ENCODE results near the gene CAPN5.

Gene CAPN5

DNA sequence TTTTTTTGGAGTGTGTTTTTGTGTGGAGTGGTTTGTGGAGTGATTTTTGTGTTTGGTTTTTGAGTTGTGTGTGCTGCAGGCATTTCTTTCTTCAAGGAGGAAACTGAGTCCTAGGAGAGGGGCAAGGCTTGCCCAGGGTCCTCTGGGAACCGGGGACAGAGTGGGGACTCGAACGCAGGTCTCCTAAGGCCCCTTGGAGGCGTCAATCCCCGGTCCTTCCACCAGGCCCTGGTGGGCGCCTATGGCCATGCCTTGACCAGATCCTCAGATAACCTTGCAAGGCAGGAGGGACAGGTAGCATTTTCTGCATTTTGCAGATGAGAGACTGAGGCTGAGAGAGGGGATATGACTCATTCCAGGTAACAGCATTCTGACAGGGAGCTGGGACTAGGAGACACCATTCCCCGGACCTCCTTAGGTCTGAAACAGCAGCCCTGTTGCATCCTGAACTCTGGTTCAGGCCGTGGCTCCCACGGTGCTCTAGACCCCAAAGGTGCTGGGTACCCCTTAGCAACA, 100.4 kb downstream of the CAPN5 start:
- TF ChIP-seq, protein P1, sequence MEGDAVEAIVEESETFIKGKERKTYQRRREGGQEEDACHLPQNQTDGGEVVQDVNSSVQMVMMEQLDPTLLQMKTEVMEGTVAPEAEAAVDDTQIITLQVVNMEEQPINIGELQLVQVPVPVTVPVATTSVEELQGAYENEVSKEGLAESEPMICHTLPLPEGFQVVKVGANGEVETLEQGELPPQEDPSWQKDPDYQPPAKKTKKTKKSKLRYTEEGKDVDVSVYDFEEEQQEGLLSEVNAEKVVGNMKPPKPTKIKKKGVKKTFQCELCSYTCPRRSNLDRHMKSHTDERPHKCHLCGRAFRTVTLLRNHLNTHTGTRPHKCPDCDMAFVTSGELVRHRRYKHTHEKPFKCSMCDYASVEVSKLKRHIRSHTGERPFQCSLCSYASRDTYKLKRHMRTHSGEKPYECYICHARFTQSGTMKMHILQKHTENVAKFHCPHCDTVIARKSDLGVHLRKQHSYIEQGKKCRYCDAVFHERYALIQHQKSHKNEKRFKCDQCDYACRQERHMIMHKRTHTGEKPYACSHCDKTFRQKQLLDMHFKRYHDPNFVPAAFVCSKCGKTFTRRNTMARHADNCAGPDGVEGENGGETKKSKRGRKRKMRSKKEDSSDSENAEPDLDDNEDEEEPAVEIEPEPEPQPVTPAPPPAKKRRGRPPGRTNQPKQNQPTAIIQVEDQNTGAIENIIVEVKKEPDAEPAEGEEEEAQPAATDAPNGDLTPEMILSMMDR (conservative IDR thresholded peaks at IDR 0.05; ENCODE audit: low read length) = no peak
- DNase-seq (ENCODE audit: low read depth) = no peak
- H3K4me3 ChIP-seq (ENCODE audit: low read length) = no peak overlapping the region

DNA sequence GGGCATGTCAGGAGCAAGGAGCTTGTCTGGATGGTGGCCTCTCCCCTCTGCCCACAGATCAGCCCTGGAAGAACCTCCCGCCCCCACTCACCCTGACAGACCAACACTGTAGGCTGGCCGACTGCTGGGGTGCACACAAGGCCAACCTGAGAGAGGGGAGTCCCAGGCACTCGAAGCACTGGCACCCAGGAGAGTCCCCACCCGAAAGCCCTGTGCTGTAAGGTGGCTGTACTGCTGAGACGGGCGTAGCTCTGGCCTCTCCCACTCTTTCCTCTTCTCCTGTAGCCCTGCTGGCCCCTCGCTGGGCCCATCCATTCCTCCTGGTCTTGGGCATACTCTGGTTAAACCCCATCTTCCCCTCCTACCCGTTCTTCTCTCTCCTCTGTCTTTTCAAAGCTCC, 101.0 kb downstream of the CAPN5 start:
- TF ChIP-seq, protein P1 (conservative IDR thresholded peaks at IDR 0.05; ENCODE audit: low read length) = no peak
- DNase-seq (ENCODE audit: low read depth) = no peak
- no peak overlapping the region for H3K4me3 ChIP-seq (ENCODE audit: low read length)

DNA sequence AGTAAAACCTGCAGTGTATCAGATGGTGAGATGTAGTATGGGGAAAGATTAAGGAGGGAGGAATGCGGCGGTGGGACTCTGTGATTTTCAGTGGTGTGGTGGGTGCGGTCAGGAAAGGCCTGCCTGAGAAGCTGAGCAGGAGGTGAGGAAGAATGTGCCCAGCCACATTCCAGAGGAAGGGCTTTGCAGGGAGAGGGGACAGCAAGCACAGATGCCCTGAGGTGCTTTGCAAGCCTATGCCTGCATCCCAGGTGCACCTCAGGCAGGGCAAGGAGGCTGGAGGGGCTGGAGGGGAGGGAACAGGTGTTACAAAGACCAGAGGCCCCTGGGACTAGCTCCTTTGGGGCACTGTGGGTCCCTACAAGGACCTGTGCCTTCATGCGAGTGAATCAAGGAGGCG, 103.3 kb downstream of the CAPN5 start:
- no peak overlapping the region for H3K4me3 ChIP-seq (ENCODE audit: low read length)
- DNase-seq (ENCODE audit: low read depth) = no peak
- TF ChIP-seq, protein P1 (conservative IDR thresholded peaks at IDR 0.05; ENCODE audit: low read length) = no peak

DNA sequence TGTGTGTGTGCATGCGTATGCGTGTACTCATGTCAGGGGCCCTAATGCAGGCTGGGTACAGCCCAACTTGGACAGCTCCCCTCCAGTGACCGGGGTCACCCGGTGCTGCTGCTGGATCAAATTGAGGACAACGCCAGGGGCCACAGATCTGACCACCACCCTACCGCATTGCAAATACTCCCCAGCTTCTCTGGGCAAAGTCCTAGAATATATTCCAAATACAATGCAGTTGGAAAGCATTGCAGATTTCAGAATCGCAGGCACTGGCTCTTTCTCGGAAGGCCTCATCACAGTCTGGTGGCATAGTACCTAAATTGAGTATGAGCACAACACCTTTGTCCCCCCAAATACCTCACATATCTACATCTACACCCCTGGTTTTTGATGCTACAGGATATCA, 104.5 kb downstream of the CAPN5 start:
- TF ChIP-seq, protein P1 (conservative IDR thresholded peaks at IDR 0.05; ENCODE audit: low read length) = no peak
- DNase-seq (ENCODE audit: low read depth) = no peak
- H3K4me3 ChIP-seq (ENCODE audit: low read length) = no peak overlapping the region

DNA sequence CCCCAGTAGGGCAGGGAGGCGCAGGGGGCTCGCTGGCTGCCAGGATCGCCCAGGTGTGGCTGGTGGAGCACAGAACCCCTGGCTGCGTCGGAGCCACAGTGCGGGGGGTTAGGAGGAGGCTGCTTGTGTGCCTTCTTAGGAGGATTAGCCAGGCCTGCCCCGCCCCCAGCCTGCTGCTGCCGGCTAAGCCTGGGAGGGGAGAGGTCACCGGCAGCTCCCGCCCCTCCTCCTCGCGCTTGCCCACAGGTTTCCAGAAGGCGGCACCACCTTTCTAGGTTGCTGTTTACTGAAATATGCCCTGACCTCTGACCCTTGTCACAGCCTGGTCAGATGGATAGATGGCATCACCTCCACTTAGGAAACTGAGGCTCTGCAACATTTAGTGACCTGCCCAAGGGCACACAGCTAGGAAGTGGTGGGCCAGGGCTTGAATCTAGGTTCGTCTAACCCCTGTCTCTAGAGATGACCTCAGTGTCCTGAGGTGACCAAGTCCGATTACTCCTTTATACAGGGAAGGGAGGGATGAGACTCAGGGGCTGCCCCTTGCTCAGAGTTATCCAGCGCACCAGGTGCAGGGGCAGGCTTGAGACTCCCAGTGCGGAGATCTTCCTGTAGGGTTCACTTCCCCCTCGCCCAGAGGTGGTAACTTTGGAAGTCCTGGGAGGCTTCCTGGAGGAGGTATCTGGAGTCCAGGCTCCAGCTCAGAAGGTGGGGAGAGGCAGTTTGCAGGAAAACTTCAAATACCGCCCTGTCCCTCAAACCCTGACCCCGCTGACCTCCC, 105.3 kb downstream of the CAPN5 start:
- DNase-seq (ENCODE audit: low read depth) = no peak
- TF ChIP-seq, protein P1 (conservative IDR thresholded peaks at IDR 0.05; ENCODE audit: low read length) = no peak
- H3K4me3 ChIP-seq (ENCODE audit: low read length) = no peak overlapping the region

DNA sequence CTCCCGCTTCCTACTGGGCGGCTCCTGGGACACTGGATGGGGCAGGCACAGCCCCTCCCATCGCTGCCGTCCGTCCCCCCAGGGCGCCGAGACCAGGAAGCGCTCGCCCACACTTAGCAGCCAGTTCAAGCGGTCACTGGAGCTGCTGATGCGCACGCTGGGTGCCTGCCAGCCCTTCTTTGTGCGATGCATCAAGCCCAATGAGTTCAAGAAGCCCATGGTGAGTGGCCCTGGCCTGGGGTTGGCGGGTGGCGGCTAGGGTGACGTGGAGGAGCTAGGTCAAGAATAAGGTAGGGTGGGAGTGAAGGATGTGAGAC, 105.9 kb downstream of the CAPN5 start:
- H3K4me3 ChIP-seq (ENCODE audit: low read length) = no peak overlapping the region
- no peak for DNase-seq (ENCODE audit: low read depth)
- TF ChIP-seq, protein P1 (conservative IDR thresholded peaks at IDR 0.05; ENCODE audit: low read length) = no peak

DNA sequence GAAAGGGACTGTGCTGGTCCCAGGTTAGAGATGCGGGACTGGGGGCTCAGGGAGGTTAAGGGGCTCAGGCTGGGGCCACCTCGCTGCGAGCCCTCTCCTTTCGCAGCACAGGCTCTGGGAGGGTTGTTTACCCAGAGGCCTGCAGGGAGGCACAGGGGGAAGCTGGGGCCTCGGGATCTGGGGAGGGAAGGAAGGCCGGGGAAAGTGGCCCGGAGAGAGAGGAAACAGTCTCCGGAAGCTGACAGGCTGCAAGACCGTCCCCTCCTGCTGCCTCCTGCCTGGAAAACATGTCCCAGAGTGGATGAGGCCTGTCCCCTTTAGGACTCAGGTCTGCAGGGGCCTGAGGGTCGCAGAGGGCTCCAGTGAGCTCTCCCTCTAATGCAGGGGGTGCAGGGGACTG, 106.7 kb downstream of the CAPN5 start:
- no peak for DNase-seq (ENCODE audit: low read depth)
- TF ChIP-seq, protein P1 (conservative IDR thresholded peaks at IDR 0.05; ENCODE audit: low read length) = no peak
- no peak overlapping the region for H3K4me3 ChIP-seq (ENCODE audit: low read length)

Measured in AG10803 (cell line).